ENCODE data around the gene RAB22A. TPM values are rescaled to one million over a fixed set of nuclear protein-coding genes. Genes with fewer than 3 reads are reported as not detected.

The RAB22A gene, protein sequence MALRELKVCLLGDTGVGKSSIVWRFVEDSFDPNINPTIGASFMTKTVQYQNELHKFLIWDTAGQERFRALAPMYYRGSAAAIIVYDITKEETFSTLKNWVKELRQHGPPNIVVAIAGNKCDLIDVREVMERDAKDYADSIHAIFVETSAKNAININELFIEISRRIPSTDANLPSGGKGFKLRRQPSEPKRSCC
- polyA plus RNA-seq (ENCODE audit: low read depth in 6 of 6), result 10 to 100 TPM; 11.6 to 15.8 (median 13.0) TPM

DNA sequence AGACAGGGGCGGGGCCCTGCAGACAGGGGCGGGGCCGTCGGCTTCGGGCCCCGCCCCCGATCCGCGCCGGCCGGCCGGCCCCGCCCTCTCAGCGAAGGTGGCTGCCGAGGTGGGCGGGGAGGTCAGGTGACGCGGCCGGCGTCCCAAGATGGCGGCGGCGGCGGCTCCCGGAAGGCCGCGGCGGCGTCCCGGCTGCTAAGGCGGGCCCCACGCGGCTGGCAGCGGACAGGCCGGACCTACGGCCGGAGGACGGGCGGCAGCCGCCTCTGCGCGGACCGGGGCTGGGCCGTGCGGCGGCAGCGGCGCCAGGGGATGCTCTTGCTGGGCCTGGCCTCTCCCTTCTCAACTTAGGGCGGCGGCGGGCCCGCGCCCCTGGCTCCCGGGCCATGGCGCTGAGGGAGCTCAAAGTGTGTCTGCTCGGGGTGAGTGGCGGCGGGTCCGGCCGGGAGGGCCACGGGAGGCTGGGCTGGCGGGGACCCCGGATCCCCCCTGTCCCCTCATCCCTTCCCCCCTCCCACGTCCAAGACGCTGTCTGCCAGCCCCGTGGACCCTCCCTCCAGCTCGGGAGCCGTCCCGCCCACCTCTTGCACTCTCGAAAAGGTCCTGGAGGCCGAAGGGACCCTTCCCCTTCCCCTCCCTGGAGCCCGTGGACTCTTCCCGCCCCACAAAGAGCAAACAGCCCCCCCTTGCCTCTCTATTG lies at the start of gene RAB22A:
Gene RAB22A, plus strand, starts transcription at position 125 of the 700 bp plus-strand sequence. Its CDS starts 262 bp downstream, at position 387.
- H3K27me3 Mint-ChIP-seq, result no peaks in the 10 kb centered on the region
- peaks cover 7 to 9% of the 10 kb centered on the region in 2 donors for H3K36me3 Mint-ChIP-seq
- H3K4me1 Mint-ChIP-seq, result peaks cover 30 to 61% (median 41%) of the 10 kb centered on the region in 3 donors
- H3K9me3 Mint-ChIP-seq, result no peaks in the 10 kb centered on the region
- peak within 1 kb of the TSS; percentile 88 to 97 (median 94) for H3K4me3 Mint-ChIP-seq
- DNase-seq (peak; percentile 82), ATAC-seq (ENCODE audit: low read depth in 2 of 2) (peak; percentile 17 to 35)
- H3K27ac Mint-ChIP-seq, result peak within 1 kb of the TSS; percentile 98 to 99 (median 99)

DNA sequence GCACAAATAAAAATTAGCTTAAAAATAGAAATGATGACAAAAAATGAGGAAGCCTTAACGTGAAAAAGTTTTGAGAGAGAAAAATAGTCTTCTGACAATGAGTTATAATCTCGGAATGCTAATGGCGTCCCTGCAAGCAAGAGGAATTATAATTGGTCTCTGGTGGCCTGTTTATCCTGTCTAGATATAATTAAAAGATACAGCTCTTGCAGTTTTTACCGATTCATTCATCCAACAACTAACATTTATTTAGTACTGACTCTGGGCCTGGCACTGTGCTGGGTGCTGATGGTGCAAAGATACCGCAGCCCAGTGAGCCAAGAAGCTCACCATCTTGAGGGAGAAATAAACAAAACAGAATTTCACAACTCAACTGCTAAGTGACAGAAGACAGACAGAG lies 49.5 kb upstream of the RAB22A start:
- ATAC-seq (ENCODE audit: low read depth in 2 of 2) (no peak), DNase-seq (no peak)
- H3K27ac Mint-ChIP-seq, result peak overlapping the region in 2 of 6 donors; percentile 51 to 81
- H3K27me3 Mint-ChIP-seq, result no peaks in the 10 kb centered on the region
- H3K4me3 Mint-ChIP-seq, result no peak overlapping the region
- H3K4me1 Mint-ChIP-seq, result peaks cover 14 to 18% (median 15%) of the 10 kb centered on the region in 3 donors
- H3K36me3 Mint-ChIP-seq, result peaks cover 0 to 22% of the 10 kb centered on the region in 2 donors
- no peaks in the 10 kb centered on the region for H3K9me3 Mint-ChIP-seq

DNA sequence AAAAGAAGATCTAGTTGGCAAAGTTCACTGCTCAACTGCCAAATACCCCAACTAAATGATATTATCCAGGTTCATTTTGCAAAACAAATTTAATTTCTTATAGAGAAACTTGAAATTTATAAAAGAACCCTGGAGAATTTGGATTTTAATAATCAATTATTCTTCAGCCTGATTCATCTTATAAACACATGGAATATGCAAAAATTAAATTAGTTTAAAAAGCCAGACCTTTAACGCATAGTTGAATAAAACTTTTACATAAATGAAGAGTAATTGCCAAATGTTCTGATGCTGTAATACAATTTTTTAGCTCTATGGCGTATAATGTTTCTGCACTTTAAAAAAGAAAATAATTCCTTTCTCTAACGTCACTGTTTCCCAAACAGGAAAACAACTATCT lies 47.9 kb upstream of the RAB22A start:
- Mint-ChIP-seq H3K36me3 (peaks cover 0 to 22% of the 10 kb centered on the region in 2 donors), H3K4me1 (peaks cover 14 to 17% (median 15%) of the 10 kb centered on the region in 3 donors), H3K9me3 (no peaks in the 10 kb centered on the region), H3K4me3 (no peak overlapping the region), H3K27me3 (no peaks in the 10 kb centered on the region), H3K27ac (no peak overlapping the region)
- no peak for ATAC-seq (ENCODE audit: low read depth in 2 of 2)
- DNase-seq, result no peak

DNA sequence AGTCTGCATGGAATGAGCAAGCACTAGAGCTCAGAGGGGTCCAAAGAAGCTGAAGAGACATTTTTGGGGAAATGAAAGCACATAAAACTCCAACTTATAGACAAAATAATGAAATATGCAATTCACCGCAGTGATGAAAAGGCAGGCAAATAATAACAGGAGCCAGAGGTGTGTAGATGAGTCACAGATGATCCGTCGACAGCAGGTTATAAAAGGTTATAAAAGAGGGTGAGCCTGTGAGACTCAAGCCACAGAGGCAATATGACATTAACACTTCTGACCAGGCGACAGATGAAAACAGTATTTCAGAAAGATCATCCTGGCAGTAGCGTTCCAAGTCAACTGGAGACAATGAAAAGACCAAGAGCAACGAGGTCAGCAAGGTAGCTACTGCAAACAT lies 45.2 kb upstream of the RAB22A start:
- H3K9me3 Mint-ChIP-seq, result peaks cover 0 to 1% (median 0%) of the 10 kb centered on the region in 7 donors
- ATAC-seq (ENCODE audit: low read depth in 2 of 2) (no peak), DNase-seq (no peak)
- no peaks in the 10 kb centered on the region for H3K27me3 Mint-ChIP-seq
- peaks cover 7 to 16% (median 8%) of the 10 kb centered on the region in 3 donors for H3K4me1 Mint-ChIP-seq
- H3K4me3 Mint-ChIP-seq, result no peak overlapping the region
- H3K27ac Mint-ChIP-seq, result no peak overlapping the region
- H3K36me3 Mint-ChIP-seq, result peaks cover 15 to 22% of the 10 kb centered on the region in 2 donors

DNA sequence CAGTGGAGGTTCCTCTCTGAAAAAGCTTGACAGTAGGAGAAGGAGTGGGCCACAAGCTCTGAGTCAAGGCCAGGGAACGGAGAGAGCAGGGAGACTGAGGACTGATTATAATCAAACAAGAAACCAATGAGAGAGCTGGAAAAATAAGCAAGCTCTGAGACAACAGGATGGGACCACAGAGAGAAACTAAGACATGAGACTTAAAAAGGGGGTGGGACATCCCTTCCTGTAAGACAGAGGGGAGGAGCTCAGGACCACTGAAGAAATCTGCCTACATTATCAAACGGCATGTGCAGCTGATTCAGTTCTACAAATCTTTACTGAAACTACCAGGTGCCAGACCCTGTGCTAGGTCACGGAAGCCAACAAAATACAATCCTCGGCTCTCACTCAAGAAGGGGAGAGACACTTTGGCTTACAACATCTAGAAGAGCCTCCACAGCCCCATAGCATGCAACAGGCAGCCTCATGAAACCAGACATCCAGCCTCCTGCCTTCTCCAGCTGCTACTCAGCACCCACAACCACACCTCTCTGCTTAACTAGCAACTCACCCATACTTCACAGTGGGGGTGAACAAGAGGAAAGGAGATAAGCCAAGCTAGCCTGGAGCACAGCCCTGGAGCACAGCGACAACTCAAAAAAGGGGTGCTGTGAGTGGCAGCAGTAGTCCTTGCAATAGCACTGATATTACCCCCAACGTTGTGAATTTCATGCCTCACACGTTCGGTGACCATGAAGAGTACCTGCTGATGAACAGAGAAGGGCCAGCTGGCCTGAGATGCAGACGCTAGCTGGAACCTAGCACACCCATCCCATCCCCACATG lies 41.9 kb upstream of the RAB22A start:
- no peak overlapping the region for H3K4me3 Mint-ChIP-seq

DNA sequence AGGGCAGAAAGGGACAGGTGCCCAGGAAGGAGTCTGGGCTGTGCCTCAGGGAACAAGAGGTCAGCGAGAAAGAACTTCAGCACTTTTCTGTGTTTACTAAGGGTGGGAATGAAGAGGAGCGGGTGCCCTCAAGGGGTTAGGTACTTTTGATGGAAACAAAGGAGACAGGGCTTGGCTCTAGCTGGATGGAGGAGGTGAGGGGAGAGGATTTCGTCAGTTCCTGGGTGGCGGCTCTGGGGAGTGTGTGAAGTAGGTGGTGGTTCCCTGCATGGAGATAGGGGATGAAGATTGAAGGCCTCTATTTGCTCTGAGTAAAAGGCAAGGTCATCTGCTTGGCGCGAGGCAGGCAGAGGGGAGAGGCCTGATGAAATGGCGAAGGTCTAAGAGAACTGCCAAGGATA lies 41.1 kb upstream of the RAB22A start:
- Mint-ChIP-seq H3K27me3 (no peaks in the 10 kb centered on the region), H3K36me3 (peaks cover 6 to 15% of the 10 kb centered on the region in 2 donors), H3K4me1 (peaks cover 0 to 14% (median 4%) of the 10 kb centered on the region in 3 donors), H3K9me3 (peaks cover 0 to 1% (median 0%) of the 10 kb centered on the region in 7 donors), H3K4me3 (no peak overlapping the region), H3K27ac (peak overlapping the region in 2 of 6 donors; percentile 24 to 85)
- DNase-seq, result no peak
- ATAC-seq (ENCODE audit: low read depth in 2 of 2), result no peak

More for the DNA sequence above, 41.9 kb upstream of the RAB22A start:
- peaks cover 13 to 15% of the 10 kb centered on the region in 2 donors for H3K36me3 Mint-ChIP-seq
- DNase-seq (no peak), ATAC-seq (ENCODE audit: low read depth in 2 of 2) (no peak)
- peaks cover 0 to 1% (median 0%) of the 10 kb centered on the region in 7 donors for H3K9me3 Mint-ChIP-seq
- H3K27ac Mint-ChIP-seq, result peak overlapping the region in 3 of 6 donors; percentile 24 to 44 (median 35)
- peaks cover 0 to 11% (median 4%) of the 10 kb centered on the region in 3 donors for H3K4me1 Mint-ChIP-seq
- H3K27me3 Mint-ChIP-seq, result no peaks in the 10 kb centered on the region

DNA sequence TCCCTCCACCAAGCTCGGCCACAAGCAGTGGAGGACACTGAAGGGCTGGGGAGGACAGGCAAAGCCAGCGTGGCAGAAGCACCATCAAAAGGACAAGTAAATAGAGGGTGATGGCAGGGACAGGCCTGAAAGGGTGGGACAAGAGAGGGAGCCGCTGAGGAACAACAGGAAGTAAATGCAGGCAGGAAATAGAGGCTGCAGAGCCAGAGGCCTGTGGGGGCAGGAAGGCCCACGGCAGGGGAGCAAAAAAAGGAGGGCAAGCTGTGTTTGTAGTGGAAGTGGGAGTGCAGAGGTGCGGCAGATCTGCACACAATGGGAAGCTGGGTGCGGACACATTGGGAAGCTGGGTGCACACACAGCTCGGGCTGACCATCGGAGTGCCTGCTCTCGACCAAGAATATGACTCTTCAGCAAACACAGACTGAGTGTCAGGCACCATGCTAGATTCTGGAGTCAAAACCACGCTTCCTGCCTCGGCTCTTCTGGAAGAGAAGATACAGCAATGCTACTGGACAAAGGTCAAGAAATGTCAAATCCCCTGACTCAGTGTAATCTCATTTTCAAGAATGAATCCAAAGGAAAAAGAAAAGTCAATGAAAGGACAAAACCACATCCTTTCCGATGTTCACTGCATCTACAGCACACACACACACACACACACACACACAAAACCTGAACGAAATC lies 40.4 kb upstream of the RAB22A start:
- H3K27ac Mint-ChIP-seq, result peak overlapping the region in 2 of 6 donors; percentile 27 to 39
- no peak for ATAC-seq (ENCODE audit: low read depth in 2 of 2)
- H3K4me3 Mint-ChIP-seq, result no peak overlapping the region
- DNase-seq, result no peak
- peaks cover 6 to 15% of the 10 kb centered on the region in 2 donors for H3K36me3 Mint-ChIP-seq
- H3K4me1 Mint-ChIP-seq, result peaks cover 0 to 18% (median 4%) of the 10 kb centered on the region in 3 donors
- no peaks in the 10 kb centered on the region for H3K27me3 Mint-ChIP-seq
- peaks cover 0 to 3% (median 0%) of the 10 kb centered on the region in 7 donors for H3K9me3 Mint-ChIP-seq

DNA sequence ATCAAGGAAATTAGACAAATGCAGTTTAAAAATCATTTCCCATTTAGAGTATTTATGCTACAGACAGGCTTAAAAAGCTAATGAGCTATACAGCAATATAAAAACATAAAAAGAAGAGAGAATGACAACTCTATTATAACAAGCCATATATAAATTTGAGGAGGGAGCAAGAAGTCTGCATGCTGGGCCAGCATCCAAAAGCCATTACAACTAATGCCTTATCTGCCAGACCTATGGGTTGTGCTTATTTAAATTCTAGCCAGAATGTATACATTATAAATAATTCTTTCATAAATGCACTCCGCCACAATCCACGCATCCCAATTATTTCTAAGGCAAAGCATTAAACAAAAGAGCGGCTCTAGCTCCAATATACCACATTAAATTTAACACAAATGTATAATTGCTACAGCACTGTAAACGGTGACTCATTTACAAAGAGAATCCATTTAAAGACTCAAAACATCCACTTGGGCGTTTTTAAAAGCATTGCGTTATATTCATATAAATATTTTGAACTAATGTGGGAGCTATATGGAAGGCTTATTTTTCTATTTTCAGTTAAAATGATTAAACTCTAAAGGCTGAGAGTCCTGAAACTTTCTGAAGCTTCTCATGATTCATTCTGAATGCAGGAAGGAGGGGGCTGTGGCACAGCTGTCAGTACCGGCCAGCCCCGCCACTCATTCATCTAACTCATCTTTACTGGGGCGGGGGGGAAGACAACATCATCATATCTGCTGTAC lies 37.7 kb upstream of the RAB22A start:
- H3K27ac Mint-ChIP-seq, result no peak overlapping the region
- H3K4me3 Mint-ChIP-seq, result no peak overlapping the region
- peaks cover 0 to 8% (median 0%) of the 10 kb centered on the region in 7 donors for H3K9me3 Mint-ChIP-seq
- no peak for ATAC-seq (ENCODE audit: low read depth in 2 of 2)
- peaks cover 6 to 30% of the 10 kb centered on the region in 2 donors for H3K36me3 Mint-ChIP-seq
- no peaks in the 10 kb centered on the region for H3K27me3 Mint-ChIP-seq
- no peak for DNase-seq
- H3K4me1 Mint-ChIP-seq, result peaks cover 0 to 18% (median 7%) of the 10 kb centered on the region in 3 donors

DNA sequence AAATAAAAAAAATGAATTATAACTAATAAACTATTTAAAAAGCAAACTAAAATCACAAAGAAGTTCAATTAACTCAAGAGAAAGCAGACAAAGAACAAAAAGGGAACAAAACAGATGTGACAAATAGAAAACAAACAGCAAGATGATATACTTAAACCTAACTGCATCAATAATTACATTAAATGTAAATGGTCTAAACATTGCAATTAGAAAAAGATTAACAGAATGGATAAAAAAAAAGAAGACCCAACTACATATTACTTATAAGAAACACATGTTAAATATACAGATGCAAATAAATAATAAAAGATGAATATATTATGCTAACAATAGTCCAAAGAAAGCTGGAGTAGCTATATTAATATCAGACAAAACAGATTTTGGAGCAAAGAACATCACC lies 35.1 kb upstream of the RAB22A start:
- no peak overlapping the region for H3K27ac Mint-ChIP-seq
- no peaks in the 10 kb centered on the region for H3K27me3 Mint-ChIP-seq

DNA sequence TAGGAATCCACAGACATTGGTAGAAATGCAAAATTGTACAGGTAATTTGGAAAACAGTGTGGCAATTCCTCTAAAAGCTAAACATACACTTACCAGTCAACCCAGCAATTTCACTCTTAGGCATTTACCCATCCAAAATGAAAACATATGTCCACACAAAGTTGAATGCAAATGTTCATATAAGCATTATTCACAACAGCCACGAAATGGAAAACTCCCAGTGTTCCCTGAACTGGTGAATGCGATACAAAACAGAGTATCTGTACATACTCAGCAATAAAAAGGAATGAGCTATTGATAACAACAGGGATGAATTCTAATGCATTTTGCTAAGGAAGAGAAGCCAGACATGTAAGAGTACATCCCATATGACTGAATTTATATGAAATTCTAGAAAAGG lies 32.4 kb upstream of the RAB22A start:
- peaks cover 0 to 8% (median 0%) of the 10 kb centered on the region in 7 donors for H3K9me3 Mint-ChIP-seq
- no peaks in the 10 kb centered on the region for H3K27me3 Mint-ChIP-seq
- H3K27ac Mint-ChIP-seq, result no peak overlapping the region
- H3K36me3 Mint-ChIP-seq, result peaks cover 10 to 23% of the 10 kb centered on the region in 2 donors
- DNase-seq (no peak), ATAC-seq (ENCODE audit: low read depth in 2 of 2) (no peak)
- H3K4me1 Mint-ChIP-seq, result peaks cover 5 to 21% (median 10%) of the 10 kb centered on the region in 3 donors
- no peak overlapping the region for H3K4me3 Mint-ChIP-seq

More for the DNA sequence above, 35.1 kb upstream of the RAB22A start:
- no peak for ATAC-seq (ENCODE audit: low read depth in 2 of 2)
- peaks cover 5 to 21% (median 7%) of the 10 kb centered on the region in 3 donors for H3K4me1 Mint-ChIP-seq
- no peak overlapping the region for H3K4me3 Mint-ChIP-seq
- H3K36me3 Mint-ChIP-seq, result peaks cover 12 to 15% of the 10 kb centered on the region in 2 donors
- no peak for DNase-seq
- H3K9me3 Mint-ChIP-seq, result peaks cover 0 to 8% (median 0%) of the 10 kb centered on the region in 7 donors

DNA sequence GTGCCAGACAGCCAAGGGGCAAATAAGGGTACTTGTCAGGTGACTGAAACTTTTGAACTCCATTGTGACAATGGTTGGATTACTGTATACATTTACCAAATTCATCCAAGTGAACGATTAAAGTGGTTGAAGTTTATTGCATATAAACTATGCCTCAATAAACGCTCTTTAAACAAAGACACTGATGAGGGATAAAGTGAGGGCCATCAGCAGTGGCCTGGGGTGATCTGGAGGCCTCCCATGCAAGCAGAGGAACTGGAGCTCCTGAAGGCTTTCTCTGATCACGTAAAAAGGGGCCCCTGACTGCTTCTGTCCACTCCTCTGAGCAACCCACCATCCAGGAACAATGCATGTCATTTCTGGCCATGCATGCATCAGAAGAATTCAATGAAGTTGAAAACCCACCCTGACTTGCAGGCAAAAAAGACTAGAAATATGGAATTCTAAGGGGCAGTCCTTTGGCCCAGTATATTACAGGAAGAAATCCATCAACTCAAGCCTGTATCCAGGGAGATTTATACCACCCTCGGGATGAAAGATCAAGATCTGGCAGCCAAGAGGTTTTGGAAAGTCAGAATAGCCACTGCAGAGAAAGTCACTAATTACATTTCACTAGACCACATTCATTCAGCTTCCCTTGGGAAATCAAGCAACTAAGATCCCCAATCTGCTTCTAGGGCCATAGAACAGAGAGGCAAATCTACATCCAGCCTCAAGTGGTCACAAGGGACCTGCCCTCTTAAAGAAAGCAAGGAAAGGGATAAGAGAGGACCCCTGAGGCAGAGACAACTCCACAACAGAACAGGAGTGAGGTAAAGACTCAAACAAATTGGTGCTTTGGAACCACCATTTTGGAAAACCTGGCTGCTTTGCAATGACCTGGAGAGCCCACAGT lies 31.7 kb upstream of the RAB22A start:
- Mint-ChIP-seq H3K27me3 (no peaks in the 10 kb centered on the region), H3K4me1 (peaks cover 5 to 24% (median 10%) of the 10 kb centered on the region in 3 donors), H3K4me3 (no peak overlapping the region), H3K9me3 (peaks cover 0 to 8% (median 0%) of the 10 kb centered on the region in 7 donors), H3K36me3 (peaks cover 10 to 23% of the 10 kb centered on the region in 2 donors), H3K27ac (no peak overlapping the region)
- ATAC-seq (ENCODE audit: low read depth in 2 of 2) (no peak), DNase-seq (no peak)
